AG08396 (cell line): ENCODE measurements around the gene RNASE4.
A peak's percentile ranks its signal among the peaks of the same experiment; 100 is the strongest.

Experiments
- DNase-seq: peaks from one replicate; pipeline ENCODE4 v3.0.0; 2012; ENCODE audit warnings: low spot score, mixed read lengths

Gene RNASE4

GRCh38 chr14:20675669-20676068 is 8.7 kb upstream of the RNASE4 start:
- DNase-seq: no peak

GRCh38 chr14:20676072-20676471 is 8.3 kb upstream of the RNASE4 start:
- no peak for DNase-seq

- DNase-seq: peak; percentile 32
These were observed 4.5 kb upstream of the RNASE4 start for GRCh38 chr14:20679907-20680306.

- DNase-seq: no peak
These were observed 4.0 kb upstream of the RNASE4 start for GRCh38 chr14:20680363-20680762.

- DNase-seq: peak; percentile 68
These were observed 3.5 kb upstream of the RNASE4 start for GRCh38 chr14:20680843-20681347.

- DNase-seq: peak; percentile 68
These were observed 2.8 kb upstream of the RNASE4 start for GRCh38 chr14:20681348-20682126.

GRCh38 chr14:20682127-20682434 is 2.3 kb upstream of the RNASE4 start:
- DNase-seq: no peak

- peak; percentile 84 for DNase-seq
These were observed 1.8 kb upstream of the RNASE4 start for GRCh38 chr14:20682435-20683124.

- DNase-seq: peak; percentile 73
These were observed 1.1 kb upstream of the RNASE4 start for GRCh38 chr14:20683125-20683890.

- peak; percentile 23 for DNase-seq
These were observed 499 bp downstream of the RNASE4 start for GRCh38 chr14:20684662-20685456.

GRCh38 chr14:20686386-20687143 is 2.2 kb downstream of the RNASE4 start:
- no peak for DNase-seq

GRCh38 chr14:20687362-20688166 is 3.2 kb downstream of the RNASE4 start:
- DNase-seq: no peak

- no peak for DNase-seq
These were observed 3.9 kb downstream of the RNASE4 start, which contains the start of gene ANG for GRCh38 chr14:20688167-20688839. Gene ANG, plus strand, starts transcription at chr14:20688764. Its CDS starts 4,801 bp downstream, at chr14:20693565.

- DNase-seq: peak; percentile 75
These were observed 6.7 kb downstream of the RNASE4 start for GRCh38 chr14:20690848-20691640.

GRCh38 chr14:20692116-20692751 is 7.9 kb downstream of the RNASE4 start:
- no peak for DNase-seq

GRCh38 chr14:20696764-20697163 is 12.4 kb downstream of the RNASE4 start:
- no peak for DNase-seq

GRCh38 chr14:20697273-20698017 is 13.1 kb downstream of the RNASE4 start:
- peak; percentile 70 for DNase-seq

- DNase-seq: no peak
These were observed 13.6 kb downstream of the RNASE4 start for GRCh38 chr14:20698018-20698329.
